ENCODE data around the gene PLIN4.

Gene PLIN4

GRCh38 chr19:4453232-4454179 lies 64.8 kb downstream of the PLIN4 start:
- no peak for DNase-seq

GRCh38 chr19:4452230-4452990 lies 65.9 kb downstream of the PLIN4 start:
- DNase-seq, result no peak
